WTC11 (cell line): ENCODE results near the gene CYP26A1. TPM values are rescaled to one million over a fixed set of nuclear protein-coding genes. Genes with fewer than 3 reads are reported as not detected.

ENCODE experiments used
- ATAC-seq: fragments of 200-7000 bp; cut with Tn5 transposase; 2 replicates; pipeline ENCODE4 v1.10.0; 2021; ENCODE audit warnings: mild to moderate bottlenecking, moderate library complexity
- CTCF ChIA-PET: fragments of 300-600 bp; sonication (Branson Sonifier 250); formaldehyde crosslinking; loops from one replicate; lab custom pipeline; 2021; ENCODE audit warnings: antibody characterized with exemption; lab: Charles Lee
- POLR2A ChIA-PET: fragments of 350-600 bp; sonication (Branson Sonifier 250); formaldehyde crosslinking; loops from one replicate; lab custom pipeline; 2021; ENCODE audit warnings: antibody characterized with exemption; lab: Charles Lee
- DNase-seq: peaks from one replicate; pipeline ENCODE4 v3.0.0; 2021; ENCODE audit warnings: low spot score
- H3K27ac Mint-ChIP-seq: 2 replicates; pipeline ENCODE4 v1.8.0; 2021; ENCODE audit warnings: mixed read lengths
- H3K27me3 Mint-ChIP-seq: 2 replicates; pipeline ENCODE4 v1.8.0; 2021; ENCODE audit warnings: low read depth, mild to moderate bottlenecking, moderate library complexity, mixed read lengths
- H3K36me3 Mint-ChIP-seq: 2 replicates; pipeline ENCODE4 v1.8.0; 2021; ENCODE audit warnings: mixed read lengths
- H3K4me1 Mint-ChIP-seq: 2 replicates; pipeline ENCODE4 v1.8.0; 2022; ENCODE audit warnings: mixed read lengths
- H3K4me3 Mint-ChIP-seq: 2 replicates; pipeline ENCODE4 v1.8.0; 2021; ENCODE audit warnings: mild to moderate bottlenecking, moderate library complexity, mixed read lengths
- H3K9me3 Mint-ChIP-seq: 2 replicates; pipeline ENCODE4 v1.8.0; 2021; ENCODE audit warnings: mixed read lengths
- CREM ChIP-seq: sonication (generic); formaldehyde crosslinking; IDR thresholded peaks from 2 replicates; pipeline ENCODE4 v1.8.1; 2022; ENCODE audit warnings: mild to moderate bottlenecking, missing genetic modification reagents, moderate library complexity
- ELF4 ChIP-seq: sonication (generic); formaldehyde crosslinking; IDR thresholded peaks from 2 replicates; pipeline ENCODE4 v1.8.1; 2022; ENCODE audit warnings: low read depth, mild to moderate bottlenecking, moderate library complexity, missing genetic modification reagents
- ESRRA ChIP-seq: sonication (generic); formaldehyde crosslinking; IDR thresholded peaks from 2 replicates; pipeline ENCODE4 v1.8.1; 2022; ENCODE audit warnings: mild to moderate bottlenecking, missing genetic modification reagents, borderline replicate concordance
- FOXP1 ChIP-seq: sonication (generic); formaldehyde crosslinking; IDR thresholded peaks from 2 replicates; pipeline ENCODE4 v1.8.0; 2022; ENCODE audit warnings: missing genetic modification reagents, mild to moderate bottlenecking, moderate library complexity, borderline replicate concordance
- NFATC4 ChIP-seq: fragments of 250-450 bp; sonication (Bioruptor Pico); IDR thresholded peaks from 2 replicates; pipeline ENCODE4 v1.9.0; 2021; ENCODE audit warnings: mild to moderate bottlenecking
- NR3C1 ChIP-seq: sonication (generic); formaldehyde crosslinking; conservative IDR thresholded peaks from 2 replicates; pipeline ENCODE4 v1.8.1; 2023; ENCODE audit warnings: low read depth, mild to moderate bottlenecking, missing genetic modification reagents
- SMAD3 ChIP-seq: sonication (generic); formaldehyde crosslinking; IDR thresholded peaks from 2 replicates; pipeline ENCODE4 v1.8.0; 2022; ENCODE audit warnings: missing genetic modification reagents, mild to moderate bottlenecking, borderline replicate concordance
- TEAD1 ChIP-seq: sonication (generic); formaldehyde crosslinking; IDR thresholded peaks from 2 replicates; pipeline ENCODE4 v1.8.0; 2022; ENCODE audit warnings: mild to moderate bottlenecking, missing genetic modification reagents
- ZNF219 ChIP-seq: sonication (generic); formaldehyde crosslinking; IDR thresholded peaks from 2 replicates; pipeline ENCODE4 v1.8.0; 2023; ENCODE audit warnings: missing genetic modification reagents, mild to moderate bottlenecking, borderline replicate concordance
- ZNF263 ChIP-seq: sonication (generic); formaldehyde crosslinking; IDR thresholded peaks from 2 replicates; pipeline ENCODE4 v1.8.1; 2022; ENCODE audit warnings: low read depth, mild to moderate bottlenecking, moderate library complexity, missing genetic modification reagents
- ZNF423 ChIP-seq: fragments of 250-450 bp; sonication (Bioruptor Pico); IDR thresholded peaks from 2 replicates; pipeline ENCODE4 v2.1.2; 2022; ENCODE audit warnings: mild to moderate bottlenecking, moderate library complexity
- total RNA-seq: library from RNA; stranded (reverse); gene quantifications from 3 replicates; pipeline ENCODE4 v1.2.3, GENCODE V29; 2021
- TF ChIP-seq, protein P1 (sequence below): sonication (generic); formaldehyde crosslinking; IDR thresholded peaks from 2 replicates; pipeline ENCODE4 v1.8.1; 2023; ENCODE audit warnings: mild to moderate bottlenecking, missing genetic modification reagents
- TF ChIP-seq, protein P2 (sequence below): sonication (generic); formaldehyde crosslinking; conservative IDR thresholded peaks from 2 replicates; pipeline ENCODE4 v1.8.1; 2022; ENCODE audit warnings: mild to moderate bottlenecking, missing genetic modification reagents
- TF ChIP-seq, protein P3 (sequence below): sonication (generic); formaldehyde crosslinking; IDR thresholded peaks from 2 replicates; pipeline ENCODE4 v1.8.1; 2023; ENCODE audit warnings: mild to moderate bottlenecking, moderate library complexity, missing genetic modification reagents
- TF ChIP-seq, protein P4 (sequence below): fragments of 250-450 bp; sonication (Bioruptor Pico); IDR thresholded peaks from 2 replicates; pipeline ENCODE4 v1.8.0; 2021; ENCODE audit warnings: mild to moderate bottlenecking
- TF ChIP-seq, protein P5 (sequence below): sonication (generic); formaldehyde crosslinking; IDR thresholded peaks from 2 replicates; pipeline ENCODE4 v1.8.0; 2022; ENCODE audit warnings: mild to moderate bottlenecking, missing genetic modification reagents
- TF ChIP-seq, protein P6 (sequence below): fragments of 250-450 bp; sonication (Bioruptor Pico); conservative IDR thresholded peaks from 2 replicates; pipeline ENCODE4 v1.9.0; 2021; ENCODE audit warnings: mild to moderate bottlenecking

The CYP26A1 gene
- total RNA-seq, 1 experiment from 2014 or later: 3.4 TPM

DNA sequence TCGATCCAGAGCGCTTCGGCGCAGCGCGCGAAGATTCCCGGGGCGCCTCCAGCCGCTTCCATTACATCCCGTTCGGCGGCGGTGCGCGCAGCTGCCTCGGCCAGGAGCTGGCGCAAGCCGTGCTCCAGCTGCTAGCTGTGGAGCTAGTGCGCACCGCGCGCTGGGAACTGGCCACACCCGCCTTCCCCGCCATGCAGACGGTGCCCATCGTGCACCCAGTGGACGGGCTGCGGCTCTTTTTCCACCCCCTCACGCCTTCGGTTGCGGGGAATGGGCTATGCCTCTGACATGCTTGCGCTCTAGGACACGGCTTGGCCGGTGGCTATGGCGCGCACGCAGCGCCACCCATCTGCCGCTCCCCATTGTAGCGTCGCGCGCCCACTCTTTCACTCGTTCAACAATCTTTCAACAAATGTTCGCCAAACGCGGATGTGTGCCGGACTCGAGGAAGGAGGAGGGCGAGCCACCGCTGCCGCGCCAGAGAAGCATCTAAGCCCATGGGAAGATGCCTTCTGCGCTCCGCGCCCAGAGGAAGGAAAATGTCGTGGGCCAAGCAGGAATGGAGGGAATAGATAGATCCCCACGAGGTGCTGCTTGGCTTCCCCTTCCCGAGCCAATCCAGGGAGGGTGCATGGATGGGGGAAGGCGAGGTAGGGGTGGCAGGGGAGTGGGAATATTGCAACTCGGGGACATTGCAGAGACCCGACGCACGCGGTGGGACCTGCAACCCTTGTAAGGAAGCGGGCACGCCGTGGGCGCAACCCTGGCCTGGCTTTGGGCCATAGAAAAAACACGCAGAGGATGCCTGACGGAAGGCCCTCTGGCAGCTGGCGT, 5.1 kb upstream of the CYP26A1 start (continued):
- TF ChIP-seq ELF4 (CRISPR knock-in tag): no peak
- TF ChIP-seq, protein P1, sequence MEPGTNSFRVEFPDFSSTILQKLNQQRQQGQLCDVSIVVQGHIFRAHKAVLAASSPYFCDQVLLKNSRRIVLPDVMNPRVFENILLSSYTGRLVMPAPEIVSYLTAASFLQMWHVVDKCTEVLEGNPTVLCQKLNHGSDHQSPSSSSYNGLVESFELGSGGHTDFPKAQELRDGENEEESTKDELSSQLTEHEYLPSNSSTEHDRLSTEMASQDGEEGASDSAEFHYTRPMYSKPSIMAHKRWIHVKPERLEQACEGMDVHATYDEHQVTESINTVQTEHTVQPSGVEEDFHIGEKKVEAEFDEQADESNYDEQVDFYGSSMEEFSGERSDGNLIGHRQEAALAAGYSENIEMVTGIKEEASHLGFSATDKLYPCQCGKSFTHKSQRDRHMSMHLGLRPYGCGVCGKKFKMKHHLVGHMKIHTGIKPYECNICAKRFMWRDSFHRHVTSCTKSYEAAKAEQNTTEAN (CRISPR knock-in tag): no peak
- no peak for TF ChIP-seq ZNF263
- TF ChIP-seq NFATC4 (CRISPR knock-in tag): no peak

DNA sequence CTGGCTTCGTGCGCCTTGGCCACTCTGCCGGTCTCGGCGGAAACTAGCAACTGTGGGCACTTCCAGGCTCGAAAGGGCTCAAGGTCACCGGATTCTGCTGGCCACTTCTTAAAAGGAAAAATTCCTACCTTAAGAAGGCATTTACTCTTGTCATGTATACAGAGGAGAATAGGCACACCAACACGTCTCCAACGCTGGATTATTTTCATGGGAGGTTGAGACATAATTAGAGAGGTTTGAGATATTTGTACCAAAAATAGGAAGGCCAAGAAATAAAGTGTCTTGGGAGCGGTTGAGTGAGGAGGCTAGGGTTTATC, 4.5 kb upstream of the CYP26A1 start:
- CTCF ChIA-PET: interaction anchor here (1.4 kb wide), 1 partner anchor 63 kb away, joined by 6 read pairs; no protein-coding TSS in a partner anchor
- POLR2A ChIA-PET: no interaction called here
- Mint-ChIP-seq H3K4me3 (peak overlapping the region; percentile 69), H3K36me3 (peaks cover 3% of the 10 kb centered on the region; the same call in 1 of the 2 replicates), H3K9me3 (no peaks in the 10 kb centered on the region), H3K27ac (no peak overlapping the region), H3K4me1 (peaks cover 49% of the 10 kb centered on the region), H3K27me3 (peaks cover 99% of the 10 kb centered on the region)
- TF ChIP-seq, protein P1 (CRISPR knock-in tag): no peak
- TF ChIP-seq ZNF423: no peak
- TF ChIP-seq, protein P2, sequence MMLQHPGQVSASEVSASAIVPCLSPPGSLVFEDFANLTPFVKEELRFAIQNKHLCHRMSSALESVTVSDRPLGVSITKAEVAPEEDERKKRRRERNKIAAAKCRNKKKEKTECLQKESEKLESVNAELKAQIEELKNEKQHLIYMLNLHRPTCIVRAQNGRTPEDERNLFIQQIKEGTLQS (CRISPR knock-in tag): no peak
- no peak for TF ChIP-seq TEAD1 (CRISPR knock-in tag)
- no peak for ATAC-seq
- DNase-seq: no peak

DNA sequence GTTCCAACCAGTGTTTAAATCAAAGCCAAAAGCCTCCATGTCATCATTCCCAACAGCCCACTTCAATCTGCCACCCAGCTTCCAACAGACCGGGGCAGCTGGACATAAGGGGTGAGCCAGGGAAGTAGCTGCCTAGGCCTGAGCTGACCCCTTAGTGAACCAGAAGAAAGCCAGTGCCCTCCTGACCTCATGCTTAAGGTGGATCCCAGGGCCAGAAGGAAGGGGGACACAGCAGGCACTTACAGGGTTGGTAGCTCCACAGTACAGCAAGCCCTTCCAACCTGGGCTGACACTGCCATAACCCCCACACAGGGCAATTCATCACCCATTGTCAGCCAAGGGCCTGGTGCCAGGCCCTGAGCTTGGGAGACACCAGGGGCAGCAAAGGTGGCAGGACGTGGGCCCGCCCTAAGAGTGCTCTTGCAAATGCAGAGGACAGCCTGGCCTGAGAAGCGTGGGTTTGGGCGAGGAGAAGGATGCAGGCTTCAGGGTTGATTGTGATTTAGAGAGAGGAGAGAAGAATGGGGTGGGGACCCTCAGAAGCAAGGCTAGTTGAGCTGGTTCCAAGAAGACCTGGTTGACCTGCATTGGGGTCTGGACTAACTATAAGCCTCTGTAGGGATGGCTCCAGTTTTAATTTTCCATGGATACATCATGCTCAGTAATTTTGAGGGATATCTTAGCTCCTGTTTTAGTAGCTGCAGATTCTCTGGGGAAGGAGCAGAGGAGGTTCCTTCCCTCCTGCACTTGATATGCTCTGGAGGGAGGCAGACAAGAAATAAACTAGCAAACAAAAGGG, 3.1 kb upstream of the CYP26A1 start:
- H3K4me1 Mint-ChIP-seq: peaks cover 51% of the 10 kb centered on the region
- no peak overlapping the region for H3K27ac Mint-ChIP-seq
- H3K9me3 Mint-ChIP-seq: no peaks in the 10 kb centered on the region
- H3K36me3 Mint-ChIP-seq: peaks cover 3% of the 10 kb centered on the region; the same call in 1 of the 2 replicates
- H3K27me3 Mint-ChIP-seq: peaks cover 99% of the 10 kb centered on the region
- ATAC-seq: no peak
- H3K4me3 Mint-ChIP-seq: peak overlapping the region; percentile 50
- TF ChIP-seq FOXP1 (CRISPR knock-in tag) (no peak), CREM (CRISPR knock-in tag) (no peak)
- TF ChIP-seq, protein P3, sequence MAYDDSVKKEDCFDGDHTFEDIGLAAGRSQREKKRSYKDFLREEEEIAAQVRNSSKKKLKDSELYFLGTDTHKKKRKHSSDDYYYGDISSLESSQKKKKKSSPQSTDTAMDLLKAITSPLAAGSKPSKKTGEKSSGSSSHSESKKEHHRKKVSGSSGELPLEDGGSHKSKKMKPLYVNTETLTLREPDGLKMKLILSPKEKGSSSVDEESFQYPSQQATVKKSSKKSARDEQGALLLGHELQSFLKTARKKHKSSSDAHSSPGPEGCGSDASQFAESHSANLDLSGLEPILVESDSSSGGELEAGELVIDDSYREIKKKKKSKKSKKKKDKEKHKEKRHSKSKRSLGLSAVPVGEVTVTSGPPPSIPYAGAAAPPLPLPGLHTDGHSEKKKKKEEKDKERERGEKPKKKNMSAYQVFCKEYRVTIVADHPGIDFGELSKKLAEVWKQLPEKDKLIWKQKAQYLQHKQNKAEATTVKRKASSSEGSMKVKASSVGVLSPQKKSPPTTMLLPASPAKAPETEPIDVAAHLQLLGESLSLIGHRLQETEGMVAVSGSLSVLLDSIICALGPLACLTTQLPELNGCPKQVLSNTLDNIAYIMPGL (CRISPR knock-in tag): no peak
- TF ChIP-seq, protein P4, sequence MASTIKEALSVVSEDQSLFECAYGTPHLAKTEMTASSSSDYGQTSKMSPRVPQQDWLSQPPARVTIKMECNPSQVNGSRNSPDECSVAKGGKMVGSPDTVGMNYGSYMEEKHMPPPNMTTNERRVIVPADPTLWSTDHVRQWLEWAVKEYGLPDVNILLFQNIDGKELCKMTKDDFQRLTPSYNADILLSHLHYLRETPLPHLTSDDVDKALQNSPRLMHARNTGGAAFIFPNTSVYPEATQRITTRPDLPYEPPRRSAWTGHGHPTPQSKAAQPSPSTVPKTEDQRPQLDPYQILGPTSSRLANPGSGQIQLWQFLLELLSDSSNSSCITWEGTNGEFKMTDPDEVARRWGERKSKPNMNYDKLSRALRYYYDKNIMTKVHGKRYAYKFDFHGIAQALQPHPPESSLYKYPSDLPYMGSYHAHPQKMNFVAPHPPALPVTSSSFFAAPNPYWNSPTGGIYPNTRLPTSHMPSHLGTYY (CRISPR knock-in tag): no peak
- no peak for DNase-seq
- CTCF ChIA-PET: interaction anchor here (0.8 to 1.4 kb wide), 4 partner anchors 9 to 75 kb away, joined by 3 to 6 read pairs (median 4); no protein-coding TSS in a partner anchor
- POLR2A ChIA-PET: no interaction called here

DNA sequence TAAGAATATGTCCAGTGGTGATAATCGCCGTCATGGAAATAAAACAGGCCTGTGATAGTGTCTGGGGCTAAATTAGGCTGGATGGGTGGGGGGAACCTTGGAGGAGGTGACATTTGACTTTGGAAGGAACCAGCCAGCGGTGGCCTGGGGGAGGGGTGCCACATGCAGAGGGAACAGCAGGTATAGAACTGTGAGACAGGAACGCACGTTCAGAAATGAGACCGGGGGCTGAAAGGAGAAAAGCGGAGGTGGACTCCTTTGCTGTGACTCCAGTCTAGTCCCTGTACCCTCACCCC, 2.6 kb upstream of the CYP26A1 start:
- no peak for DNase-seq
- Mint-ChIP-seq H3K9me3 (no peaks in the 10 kb centered on the region), H3K36me3 (peaks cover 3% of the 10 kb centered on the region; the same call in 1 of the 2 replicates), H3K27ac (no peak overlapping the region), H3K4me3 (peak overlapping the region; percentile 50), H3K4me1 (peaks cover 54% of the 10 kb centered on the region), H3K27me3 (peaks cover 100% of the 10 kb centered on the region)
- ChIA-PET POLR2A (no interaction called here), CTCF (interaction anchor here (0.6 to 2.7 kb wide), 4 partner anchors 11 to 411 kb away, joined by 3 to 13 read pairs (median 5); partner anchors contain the start of gene MYOF)
- ATAC-seq: no peak
- TF ChIP-seq ESRRA (CRISPR knock-in tag) (no peak), SMAD3 (CRISPR knock-in tag) (no peak), NR3C1 (CRISPR knock-in tag) (no peak), ZNF219 (no peak)
- TF ChIP-seq, protein P5, sequence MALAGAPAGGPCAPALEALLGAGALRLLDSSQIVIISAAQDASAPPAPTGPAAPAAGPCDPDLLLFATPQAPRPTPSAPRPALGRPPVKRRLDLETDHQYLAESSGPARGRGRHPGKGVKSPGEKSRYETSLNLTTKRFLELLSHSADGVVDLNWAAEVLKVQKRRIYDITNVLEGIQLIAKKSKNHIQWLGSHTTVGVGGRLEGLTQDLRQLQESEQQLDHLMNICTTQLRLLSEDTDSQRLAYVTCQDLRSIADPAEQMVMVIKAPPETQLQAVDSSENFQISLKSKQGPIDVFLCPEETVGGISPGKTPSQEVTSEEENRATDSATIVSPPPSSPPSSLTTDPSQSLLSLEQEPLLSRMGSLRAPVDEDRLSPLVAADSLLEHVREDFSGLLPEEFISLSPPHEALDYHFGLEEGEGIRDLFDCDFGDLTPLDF (CRISPR knock-in tag): no peak
- TF ChIP-seq, protein P6, sequence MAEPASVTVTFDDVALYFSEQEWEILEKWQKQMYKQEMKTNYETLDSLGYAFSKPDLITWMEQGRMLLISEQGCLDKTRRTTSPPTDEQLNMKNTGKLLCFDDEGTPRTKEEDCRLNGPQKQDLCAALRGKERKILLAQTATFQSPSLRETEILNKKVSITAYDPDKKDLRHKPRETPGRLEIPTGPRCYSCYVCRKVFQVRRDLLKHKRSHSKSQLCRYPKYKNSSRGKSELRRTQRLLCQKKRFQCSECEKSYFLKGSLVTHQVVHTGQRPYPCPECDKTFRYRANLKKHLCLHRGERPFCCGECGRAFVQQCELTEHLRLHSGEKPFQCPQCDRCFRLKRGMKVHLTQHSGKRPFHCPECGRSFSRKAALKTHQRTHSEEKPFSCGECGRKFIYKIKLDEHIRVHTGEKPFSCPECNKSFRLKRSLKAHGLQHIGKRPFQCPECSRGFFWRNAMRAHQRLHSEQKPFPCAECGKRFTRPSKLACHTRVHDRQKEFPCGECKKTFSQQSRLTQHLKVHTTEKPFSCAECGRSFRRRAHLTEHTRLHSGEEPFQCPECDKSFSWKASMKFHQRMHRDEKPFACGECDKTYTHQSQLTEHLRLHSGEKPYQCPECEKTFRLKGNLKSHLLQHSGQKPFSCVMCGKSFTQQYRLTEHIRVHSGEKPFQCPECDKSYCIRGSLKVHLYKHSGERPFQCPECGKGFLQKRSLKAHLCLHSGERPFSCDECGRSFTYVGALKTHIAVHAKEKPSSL (CRISPR knock-in tag): no peak
